Liver (tissue), 3 donors: ENCODE measurements around the gene MTA3.

Experiments used
- CTCF ChIP-seq: fragments of 150-350 bp; IDR thresholded peaks from 2 replicates; pipeline ENCODE4 v1.5.1; 2017; ENCODE audit warnings: improper control_type of control experiment, low read depth, low read length; ENCODE audit not compliant: missing input control
- JUND ChIP-seq, 2 donors: IDR thresholded peaks; 2 replicates each; pipeline ENCODE4 v1.6.1; 2016; ENCODE audit warnings: antibody characterized with exemption in 2 of 2
- MAX ChIP-seq: IDR thresholded peaks from 2 replicates; pipeline ENCODE4 v1.6.1; 2016; ENCODE audit warnings: antibody characterized with exemption
- RAD21 ChIP-seq, 2 donors: IDR thresholded peaks; 2 replicates each; pipeline ENCODE4 v1.6.1; 2016; ENCODE audit warnings: antibody characterized with exemption in 2 of 2, mild to moderate bottlenecking in 2 of 2
- TAF1 ChIP-seq: conservative IDR thresholded peaks from 2 replicates; pipeline ENCODE4 v1.6.1; 2016; ENCODE audit warnings: antibody characterized with exemption, mild to moderate bottlenecking
- YY1 ChIP-seq: IDR thresholded peaks from 2 replicates; pipeline ENCODE4 v1.6.1; 2016; ENCODE audit warnings: antibody characterized with exemption, mild to moderate bottlenecking
- ZBTB33 ChIP-seq: IDR thresholded peaks from 2 replicates; pipeline ENCODE4 v1.6.1; 2016; ENCODE audit warnings: antibody characterized with exemption
- donor health status: healthy.
- donor health status: healthy.

GRCh38 chr2:42613281-42614064 lies 45.0 kb downstream of the MTA3 start:
- TF ChIP-seq CTCF (no peak), TAF1 (no peak), RAD21 (IDR thresholded peaks at IDR 0.05) (no peak), YY1 (no peak), ZBTB33 (no peak), JUND (IDR thresholded peaks at IDR 0.05) (no peak), MAX (no peak)
